Effector memory CD8-positive, alpha-beta T cell (primary cell): ENCODE data around the gene POU2AF1.

Source experiments
- ATAC-seq: fragments of 150-1000 bp; cut with Tn5 transposase; replicated peaks from 2 replicates; pipeline ENCODE4 v1.10.0; 2021; ENCODE audit warnings: mild to moderate bottlenecking, moderate library complexity
- DNase-seq, 3 experiments: peaks; one replicate each; pipeline ENCODE4 v3.0.0; 2021
- H3K27ac Mint-ChIP-seq, 2 donors: one replicate each; pipeline ENCODE4 v1.8.0; 2022; ENCODE audit warnings: mild to moderate bottlenecking in 2 of 2, mixed read lengths in 2 of 2, moderate library complexity in 2 of 2
- H3K27me3 Mint-ChIP-seq, 2 donors: one replicate each; pipeline ENCODE4 v1.8.0; 2022; ENCODE audit warnings: mixed read lengths in 2 of 2
- H3K36me3 Mint-ChIP-seq: one replicate; pipeline ENCODE4 v1.8.0; 2022; ENCODE audit warnings: mild to moderate bottlenecking, moderate library complexity, mixed read lengths; ENCODE audit not compliant: insufficient read depth
- H3K4me1 Mint-ChIP-seq, 2 donors: one replicate each; pipeline ENCODE4 v1.8.0; 2022; ENCODE audit warnings: low read depth in 2 of 2, mixed read lengths in 2 of 2
- H3K4me3 Mint-ChIP-seq, 2 donors: one replicate each; pipeline ENCODE4 v1.8.0; 2022; ENCODE audit warnings: mild to moderate bottlenecking in 2 of 2, mixed read lengths in 2 of 2, moderate library complexity in 2 of 2
- H3K9me3 Mint-ChIP-seq, 2 donors: one replicate each; pipeline ENCODE4 v1.8.0; 2022; ENCODE audit warnings: mixed read lengths in 2 of 2

Gene POU2AF1

DNA sequence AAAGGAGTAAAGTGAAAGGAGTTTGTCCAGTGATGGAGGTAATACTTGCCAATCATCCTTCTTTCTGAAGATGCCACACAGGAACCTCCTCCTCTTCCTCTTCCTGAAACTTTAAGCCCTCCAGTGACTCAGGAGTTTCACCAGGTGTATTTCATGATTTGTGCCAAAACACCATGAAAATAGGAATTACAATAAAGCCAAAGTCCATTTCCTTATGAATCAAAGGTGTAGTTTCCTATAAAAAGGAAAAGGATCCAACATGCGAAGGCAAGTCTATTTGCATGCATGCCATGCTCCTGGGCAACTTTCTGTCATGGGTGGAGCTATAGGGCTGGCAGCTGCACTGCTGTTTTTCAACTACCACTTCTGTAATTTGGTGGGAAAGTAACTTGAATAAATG, 9.8 kb upstream of the POU2AF1 start:
- no peaks in the 10 kb centered on the region for H3K36me3 Mint-ChIP-seq
- no peaks in the 10 kb centered on the region for H3K4me1 Mint-ChIP-seq
- no peaks in the 10 kb centered on the region for H3K9me3 Mint-ChIP-seq
- DNase-seq (no peak), ATAC-seq (no peak)
- H3K27ac Mint-ChIP-seq = no peak overlapping the region
- no peak overlapping the region for H3K4me3 Mint-ChIP-seq
- H3K27me3 Mint-ChIP-seq = peaks cover 18 to 21% of the 10 kb centered on the region in 2 donors

GRCh38 chr11:111388420-111388819, 9.3 kb upstream of the POU2AF1 start:
- Mint-ChIP-seq H3K27me3 (peaks cover 18 to 21% of the 10 kb centered on the region in 2 donors), H3K9me3 (no peaks in the 10 kb centered on the region), H3K36me3 (no peaks in the 10 kb centered on the region), H3K27ac (no peak overlapping the region), H3K4me1 (no peaks in the 10 kb centered on the region), H3K4me3 (no peak overlapping the region)
- DNase-seq (no peak), ATAC-seq (no peak)

DNA sequence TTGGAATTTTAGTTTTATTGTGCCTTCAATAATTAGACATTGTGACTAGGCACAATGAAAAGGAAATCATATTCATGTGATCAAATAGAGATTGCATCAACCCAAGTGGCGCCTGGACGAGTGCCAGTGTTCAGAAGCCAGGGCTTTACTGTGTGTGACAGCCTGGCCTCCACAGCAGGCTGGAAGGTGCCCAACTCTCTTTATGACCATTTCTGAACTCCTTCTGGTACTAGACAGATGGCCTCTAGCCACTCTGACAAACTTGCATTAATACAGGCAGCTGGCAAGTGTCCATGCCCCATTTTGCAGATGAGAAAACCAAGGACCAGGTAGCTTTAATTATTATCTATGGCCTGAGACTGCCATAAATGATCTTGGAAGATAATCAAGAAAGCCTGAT, 8.3 kb upstream of the POU2AF1 start:
- no peak overlapping the region for H3K4me3 Mint-ChIP-seq
- no peaks in the 10 kb centered on the region for H3K4me1 Mint-ChIP-seq
- H3K27me3 Mint-ChIP-seq = peaks cover 21 to 22% of the 10 kb centered on the region in 2 donors
- H3K9me3 Mint-ChIP-seq = no peaks in the 10 kb centered on the region
- ATAC-seq (no peak), DNase-seq (no peak)
- no peaks in the 10 kb centered on the region for H3K36me3 Mint-ChIP-seq
- H3K27ac Mint-ChIP-seq = no peak overlapping the region

DNA sequence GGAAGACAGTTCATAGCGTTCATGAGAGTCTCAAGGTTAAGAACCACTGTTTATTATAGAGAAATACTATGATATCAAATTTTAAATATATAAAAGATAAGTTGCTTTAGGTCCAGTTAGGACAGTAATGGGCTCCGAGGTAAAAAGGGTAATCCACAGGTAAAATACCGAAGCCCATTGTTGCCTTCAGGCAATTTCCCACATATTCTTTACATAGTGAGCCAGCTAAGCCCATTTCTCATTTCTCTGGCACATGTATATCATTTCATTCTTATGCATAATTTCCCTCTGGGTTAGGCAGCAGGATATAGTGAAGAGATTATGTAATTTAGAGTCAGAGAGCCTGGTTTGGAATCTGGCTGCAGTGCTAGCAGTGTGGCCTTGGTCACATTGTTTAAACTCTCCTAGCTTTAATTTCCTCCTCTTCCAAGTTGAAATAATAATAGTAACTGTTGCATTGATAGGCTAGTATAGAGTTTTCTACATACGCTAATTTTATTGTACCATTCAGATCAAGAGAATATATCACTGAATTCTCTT, 7.6 kb upstream of the POU2AF1 start:
- no peak for DNase-seq
- Mint-ChIP-seq H3K4me3 (no peak overlapping the region), H3K4me1 (no peaks in the 10 kb centered on the region), H3K9me3 (no peaks in the 10 kb centered on the region), H3K27me3 (peaks cover 21 to 25% of the 10 kb centered on the region in 2 donors), H3K36me3 (no peaks in the 10 kb centered on the region), H3K27ac (no peak overlapping the region)
- ATAC-seq = no peak

- H3K36me3 Mint-ChIP-seq = no peaks in the 10 kb centered on the region
- DNase-seq (no peak), ATAC-seq (no peak)
- peaks cover 0 to 2% of the 10 kb centered on the region in 2 donors for H3K4me1 Mint-ChIP-seq
- H3K27me3 Mint-ChIP-seq = peaks cover 31 to 32% of the 10 kb centered on the region in 2 donors
- H3K27ac Mint-ChIP-seq = no peak overlapping the region
- H3K9me3 Mint-ChIP-seq = no peaks in the 10 kb centered on the region
- no peak overlapping the region for H3K4me3 Mint-ChIP-seq
Measured at GRCh38 chr11:111384494-111384893, 5.4 kb upstream of the POU2AF1 start.

DNA sequence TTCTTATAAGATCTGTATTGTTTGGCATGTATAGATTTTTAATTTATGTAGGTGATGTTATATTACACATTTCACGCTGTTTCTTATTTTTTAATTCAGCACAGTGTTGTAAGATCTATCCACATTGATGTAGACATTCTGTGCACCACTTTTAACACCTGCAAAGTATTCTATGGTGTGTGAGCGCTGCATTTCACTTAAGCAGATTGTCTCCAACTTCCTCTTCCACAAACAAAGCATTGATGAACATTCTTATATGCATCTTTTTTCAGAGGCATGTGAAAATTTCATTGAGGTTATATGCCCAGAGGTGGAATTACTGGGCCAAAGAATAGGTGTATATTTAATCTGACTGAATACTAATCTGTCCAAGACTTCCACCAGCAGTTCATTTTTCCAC, 3.4 kb upstream of the POU2AF1 start:
- H3K4me1 Mint-ChIP-seq = peaks cover 0 to 4% of the 10 kb centered on the region in 2 donors
- no peak for DNase-seq
- peaks cover 27 to 29% of the 10 kb centered on the region in 2 donors for H3K27me3 Mint-ChIP-seq
- no peak overlapping the region for H3K4me3 Mint-ChIP-seq
- H3K36me3 Mint-ChIP-seq = no peaks in the 10 kb centered on the region
- no peaks in the 10 kb centered on the region for H3K9me3 Mint-ChIP-seq
- no peak overlapping the region for H3K27ac Mint-ChIP-seq
- ATAC-seq = no peak

GRCh38 chr11:111379602-111380136, 594 bp upstream of the POU2AF1 start:
- DNase-seq = no peak
- H3K27ac Mint-ChIP-seq = peak overlapping the region in 1 of 2 donors; percentile 26
- peaks cover 0 to 4% of the 10 kb centered on the region in 2 donors for H3K4me1 Mint-ChIP-seq
- H3K4me3 Mint-ChIP-seq = peak overlapping the region; percentile 47 to 60
- peak; percentile 36 for ATAC-seq
- peaks cover 27 to 40% of the 10 kb centered on the region in 2 donors for H3K27me3 Mint-ChIP-seq
- H3K9me3 Mint-ChIP-seq = no peaks in the 10 kb centered on the region
- H3K36me3 Mint-ChIP-seq = no peaks in the 10 kb centered on the region

GRCh38 chr11:111378185-111378860, 752 bp downstream of the POU2AF1 start:
- Mint-ChIP-seq H3K4me3 (peak overlapping the region in 1 of 2 donors; percentile 60), H3K27ac (no peak overlapping the region), H3K4me1 (peaks cover 0 to 4% of the 10 kb centered on the region in 2 donors), H3K27me3 (peaks cover 33 to 40% of the 10 kb centered on the region in 2 donors), H3K36me3 (no peaks in the 10 kb centered on the region), H3K9me3 (no peaks in the 10 kb centered on the region)
- DNase-seq (no peak), ATAC-seq (no peak)

- no peaks in the 10 kb centered on the region for H3K9me3 Mint-ChIP-seq
- peaks cover 32 to 47% of the 10 kb centered on the region in 2 donors for H3K27me3 Mint-ChIP-seq
- H3K36me3 Mint-ChIP-seq = no peaks in the 10 kb centered on the region
- no peak overlapping the region for H3K27ac Mint-ChIP-seq
- DNase-seq (no peak), ATAC-seq (no peak)
- H3K4me3 Mint-ChIP-seq = no peak overlapping the region
- peaks cover 0 to 4% of the 10 kb centered on the region in 2 donors for H3K4me1 Mint-ChIP-seq
Measured at GRCh38 chr11:111376181-111376871, 2.7 kb downstream of the POU2AF1 start.

GRCh38 chr11:111373590-111373989, 5.5 kb downstream of the POU2AF1 start:
- ATAC-seq (no peak), DNase-seq (no peak)
- no peak overlapping the region for H3K4me3 Mint-ChIP-seq
- H3K36me3 Mint-ChIP-seq = no peaks in the 10 kb centered on the region
- H3K4me1 Mint-ChIP-seq = no peaks in the 10 kb centered on the region
- H3K27me3 Mint-ChIP-seq = peaks cover 28 to 35% of the 10 kb centered on the region in 2 donors
- H3K27ac Mint-ChIP-seq = no peak overlapping the region
- H3K9me3 Mint-ChIP-seq = no peaks in the 10 kb centered on the region

GRCh38 chr11:111372538-111372937, 6.5 kb downstream of the POU2AF1 start:
- Mint-ChIP-seq H3K27me3 (peaks cover 23 to 35% of the 10 kb centered on the region in 2 donors), H3K4me1 (no peaks in the 10 kb centered on the region), H3K9me3 (no peaks in the 10 kb centered on the region), H3K4me3 (no peak overlapping the region), H3K36me3 (no peaks in the 10 kb centered on the region), H3K27ac (no peak overlapping the region)
- DNase-seq (no peak), ATAC-seq (no peak)

GRCh38 chr11:111370902-111371578, 8.0 kb downstream of the POU2AF1 start:
- no peaks in the 10 kb centered on the region for H3K9me3 Mint-ChIP-seq
- no peak for ATAC-seq
- H3K36me3 Mint-ChIP-seq = no peaks in the 10 kb centered on the region
- H3K4me3 Mint-ChIP-seq = no peak overlapping the region
- H3K4me1 Mint-ChIP-seq = no peaks in the 10 kb centered on the region
- H3K27me3 Mint-ChIP-seq = peaks cover 23 to 40% of the 10 kb centered on the region in 2 donors
- no peak for DNase-seq
- no peak overlapping the region for H3K27ac Mint-ChIP-seq

DNA sequence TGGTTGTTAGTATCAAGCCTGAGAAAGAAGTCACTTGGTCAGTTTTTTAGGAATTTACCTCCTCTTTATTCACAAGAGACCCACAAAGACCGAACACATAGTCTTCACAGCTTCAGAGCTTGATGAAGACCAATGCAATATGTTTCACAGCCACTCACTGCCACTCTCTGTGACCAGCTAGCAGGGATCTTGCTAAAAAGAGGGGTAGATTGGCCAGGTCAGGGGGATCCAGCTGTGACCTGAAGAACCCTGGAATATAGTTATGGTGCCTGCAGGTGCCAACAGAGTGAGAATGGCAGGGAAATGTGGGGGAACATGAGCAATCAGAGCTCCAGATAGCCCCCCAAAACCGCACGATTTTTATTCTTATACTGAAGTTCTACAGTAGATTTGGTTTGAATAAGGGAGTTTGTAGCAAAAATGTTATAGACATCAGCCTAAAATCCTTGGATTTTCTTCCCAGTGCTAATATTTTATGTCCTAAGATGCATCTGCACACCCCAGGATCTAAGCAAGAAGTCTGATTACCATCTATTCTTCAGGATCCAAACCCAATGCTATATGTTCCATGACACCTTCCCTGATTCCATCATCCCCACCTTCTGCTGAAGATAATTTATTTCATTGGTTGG, 8.7 kb downstream of the POU2AF1 start:
- Mint-ChIP-seq H3K36me3 (no peaks in the 10 kb centered on the region), H3K9me3 (no peaks in the 10 kb centered on the region), H3K27ac (no peak overlapping the region), H3K27me3 (peaks cover 23 to 43% of the 10 kb centered on the region in 2 donors), H3K4me3 (no peak overlapping the region), H3K4me1 (no peaks in the 10 kb centered on the region)
- ATAC-seq (no peak), DNase-seq (no peak)
